ENCODE results near the gene NAA35.
"Not testable (repeated sequence)": the region's sequence is repeated elsewhere in the genome, so short reads cannot be mapped to it uniquely, and the experiment has no call there.

The NAA35 gene

DNA sequence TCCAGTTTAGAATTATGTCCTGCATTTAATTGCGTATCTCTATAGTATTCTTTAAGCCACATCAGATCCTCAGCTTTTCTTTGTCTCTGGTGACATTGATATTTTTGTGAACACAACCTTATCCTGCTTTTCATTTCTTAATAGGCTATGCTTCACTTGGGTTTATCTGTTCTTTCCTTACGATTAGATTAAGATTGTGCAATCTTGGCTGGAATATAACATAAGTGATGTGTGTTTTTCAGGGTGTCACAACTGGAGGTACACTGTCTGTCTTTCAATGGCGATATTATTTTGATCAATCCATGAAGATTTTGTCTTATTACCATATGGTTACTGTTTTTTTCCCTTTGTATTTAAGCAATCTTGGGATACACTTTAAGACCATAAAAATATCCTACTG, 23.6 kb downstream of the NAA35 start:
- in situ Hi-C loops (cut with MboI; ENCODE audit: low pct_unique_long_range_greater_than_20kb, low sequenced_read_pairs, unreplicated experiment): no loop called here
- no peak for DNase-seq (ENCODE audit: low spot score)
- TF ChIP-seq, protein P1, sequence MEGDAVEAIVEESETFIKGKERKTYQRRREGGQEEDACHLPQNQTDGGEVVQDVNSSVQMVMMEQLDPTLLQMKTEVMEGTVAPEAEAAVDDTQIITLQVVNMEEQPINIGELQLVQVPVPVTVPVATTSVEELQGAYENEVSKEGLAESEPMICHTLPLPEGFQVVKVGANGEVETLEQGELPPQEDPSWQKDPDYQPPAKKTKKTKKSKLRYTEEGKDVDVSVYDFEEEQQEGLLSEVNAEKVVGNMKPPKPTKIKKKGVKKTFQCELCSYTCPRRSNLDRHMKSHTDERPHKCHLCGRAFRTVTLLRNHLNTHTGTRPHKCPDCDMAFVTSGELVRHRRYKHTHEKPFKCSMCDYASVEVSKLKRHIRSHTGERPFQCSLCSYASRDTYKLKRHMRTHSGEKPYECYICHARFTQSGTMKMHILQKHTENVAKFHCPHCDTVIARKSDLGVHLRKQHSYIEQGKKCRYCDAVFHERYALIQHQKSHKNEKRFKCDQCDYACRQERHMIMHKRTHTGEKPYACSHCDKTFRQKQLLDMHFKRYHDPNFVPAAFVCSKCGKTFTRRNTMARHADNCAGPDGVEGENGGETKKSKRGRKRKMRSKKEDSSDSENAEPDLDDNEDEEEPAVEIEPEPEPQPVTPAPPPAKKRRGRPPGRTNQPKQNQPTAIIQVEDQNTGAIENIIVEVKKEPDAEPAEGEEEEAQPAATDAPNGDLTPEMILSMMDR (IDR thresholded peaks at IDR 0.05; ENCODE audit: extremely low read depth, insufficient read depth, missing control alignments): no peak

DNA sequence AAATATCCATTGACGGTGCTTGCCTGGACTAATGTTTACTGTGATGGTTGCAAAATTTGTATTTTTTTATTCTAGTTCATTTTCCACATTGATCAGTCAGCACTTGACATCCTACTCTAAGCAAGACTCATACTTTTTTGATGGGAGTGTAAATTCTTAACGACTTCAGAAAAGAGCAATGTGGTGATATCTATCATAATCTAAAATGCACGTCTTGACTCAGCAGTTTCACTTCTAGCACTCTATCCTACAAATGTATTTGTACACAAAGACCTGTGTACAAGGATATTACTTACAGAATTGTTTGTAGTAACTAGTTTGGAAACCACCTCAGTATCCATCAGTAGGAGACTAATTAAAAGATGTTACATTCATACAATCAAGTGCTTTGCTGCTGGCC, 24.0 kb downstream of the NAA35 start:
- TF ChIP-seq, protein P1 (IDR thresholded peaks at IDR 0.05; ENCODE audit: extremely low read depth, insufficient read depth, missing control alignments): no peak
- in situ Hi-C loops (cut with MboI; ENCODE audit: low pct_unique_long_range_greater_than_20kb, low sequenced_read_pairs, unreplicated experiment): no loop called here
- no peak for DNase-seq (ENCODE audit: low spot score)

DNA sequence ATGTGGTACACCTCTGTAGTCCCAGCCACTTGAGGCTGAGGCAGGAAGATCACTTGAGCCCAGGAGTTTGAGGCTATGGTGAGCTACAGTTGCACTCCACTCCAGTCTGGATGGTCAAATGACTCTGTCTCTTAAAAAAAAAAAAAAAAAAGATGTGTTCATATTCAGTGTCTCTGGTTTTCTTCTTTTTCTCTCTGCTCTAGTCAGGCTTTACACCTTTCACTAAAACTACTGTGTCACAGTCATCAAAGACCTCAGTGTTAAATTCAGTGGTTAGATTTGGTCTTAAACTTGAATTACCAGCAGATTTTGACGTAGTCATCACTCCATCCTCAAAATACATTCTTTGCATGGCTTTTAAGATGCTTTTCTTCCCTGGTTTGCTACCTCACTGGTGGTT, 28.8 kb downstream of the NAA35 start:
- DNase-seq (ENCODE audit: low spot score): no peak
- TF ChIP-seq, protein P1 (IDR thresholded peaks at IDR 0.05; ENCODE audit: extremely low read depth, insufficient read depth, missing control alignments): no peak
- in situ Hi-C loops (cut with MboI; ENCODE audit: low pct_unique_long_range_greater_than_20kb, low sequenced_read_pairs, unreplicated experiment): no loop called here

DNA sequence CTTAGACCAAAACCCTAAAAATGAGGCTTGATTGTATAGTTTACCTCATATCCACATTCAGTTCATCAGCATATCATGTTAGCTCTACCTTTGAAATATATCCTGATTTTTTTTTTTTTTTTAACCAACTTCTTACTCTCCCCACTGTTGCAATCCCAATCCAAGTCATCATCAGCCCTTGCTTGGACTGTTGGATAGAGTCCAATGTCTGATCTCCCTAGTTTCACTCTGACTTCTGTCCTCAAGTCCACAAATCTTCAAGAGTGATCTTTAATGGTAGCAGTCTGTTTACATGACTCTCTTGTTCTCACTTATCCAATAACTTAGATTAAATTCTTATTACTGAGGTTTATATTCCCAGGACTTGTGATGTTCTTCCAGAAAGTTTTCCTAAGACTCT, 30.8 kb downstream of the NAA35 start:
- in situ Hi-C loops (cut with MboI; ENCODE audit: low pct_unique_long_range_greater_than_20kb, low sequenced_read_pairs, unreplicated experiment): no loop called here
- no peak for DNase-seq (ENCODE audit: low spot score)
- TF ChIP-seq, protein P1 (IDR thresholded peaks at IDR 0.05; ENCODE audit: extremely low read depth, insufficient read depth, missing control alignments): no peak

DNA sequence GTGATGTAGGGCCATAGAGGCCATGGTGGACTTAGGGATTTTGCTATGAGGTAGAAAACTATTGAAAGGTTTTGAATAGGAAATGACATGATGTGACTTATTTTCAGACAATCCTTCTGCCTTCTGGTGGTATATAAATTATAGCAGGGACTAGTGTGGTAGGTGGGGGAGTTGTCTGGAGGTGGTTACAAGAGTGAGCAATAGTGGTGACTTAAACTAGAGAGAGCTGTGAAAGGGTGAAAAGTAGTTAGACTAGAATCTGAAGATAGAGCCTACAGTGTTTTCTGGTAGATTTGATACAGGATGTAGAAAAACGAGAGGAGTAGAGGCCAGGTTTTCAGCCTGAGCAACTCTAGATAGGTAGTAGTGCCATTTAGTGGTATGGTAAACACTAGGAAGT, 32.3 kb downstream of the NAA35 start:
- in situ Hi-C loops (cut with MboI; ENCODE audit: low pct_unique_long_range_greater_than_20kb, low sequenced_read_pairs, unreplicated experiment): no loop called here
- DNase-seq (ENCODE audit: low spot score): no peak
- TF ChIP-seq, protein P1 (IDR thresholded peaks at IDR 0.05; ENCODE audit: extremely low read depth, insufficient read depth, missing control alignments): no peak

DNA sequence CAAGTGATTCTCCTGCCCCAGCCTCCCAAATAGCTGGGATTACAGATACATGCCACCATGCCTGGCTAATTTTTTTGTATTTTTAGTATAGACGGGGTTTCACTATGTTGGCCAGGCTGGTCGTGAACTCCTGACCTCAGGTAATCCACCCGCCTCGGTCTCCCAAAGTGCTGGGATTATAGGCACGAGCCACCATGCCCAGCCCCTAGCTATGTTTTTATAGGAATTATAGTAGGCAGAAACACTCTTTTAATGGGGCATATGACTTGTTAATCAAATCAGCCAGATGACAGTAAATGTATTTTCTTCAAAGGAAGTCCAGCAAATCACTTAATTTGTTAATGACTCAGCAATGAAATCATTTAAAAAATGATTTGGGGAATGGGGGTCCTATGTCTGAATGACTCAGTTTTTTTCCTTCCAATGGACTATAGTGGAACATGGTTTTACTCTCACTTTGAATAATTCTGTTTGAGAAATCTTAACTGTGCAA, 33.2 kb downstream of the NAA35 start:
- DNase-seq (ENCODE audit: low spot score); in situ Hi-C loops (cut with MboI; ENCODE audit: low pct_unique_long_range_greater_than_20kb, low sequenced_read_pairs, unreplicated experiment): not testable (repeated sequence)

DNA sequence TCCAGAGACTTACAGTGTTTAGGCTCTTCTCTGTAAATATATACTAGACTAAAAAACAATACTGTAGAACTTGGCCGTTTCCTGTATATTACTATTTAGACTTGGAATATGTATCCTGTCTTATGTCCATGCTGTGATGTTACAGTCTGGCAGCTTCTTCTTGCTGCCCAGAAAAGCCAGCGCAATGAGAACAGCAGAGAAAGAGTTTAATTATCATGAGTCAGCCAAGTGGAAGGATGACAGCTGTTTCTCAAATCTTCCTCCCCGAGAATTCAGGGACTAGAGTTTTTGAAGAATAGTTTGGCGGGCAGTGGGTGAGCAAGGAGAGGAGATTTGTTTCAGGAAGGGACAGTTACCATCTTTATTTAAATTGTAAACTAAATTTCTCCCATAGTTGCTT, 37.5 kb downstream of the NAA35 start:
- in situ Hi-C loops (cut with MboI; ENCODE audit: low pct_unique_long_range_greater_than_20kb, low sequenced_read_pairs, unreplicated experiment): no loop called here
- TF ChIP-seq, protein P1 (IDR thresholded peaks at IDR 0.05; ENCODE audit: extremely low read depth, insufficient read depth, missing control alignments): no peak
- DNase-seq (ENCODE audit: low spot score): no peak

All from GM13977 (cell line).